ENCODE measurements around the gene DUSP6.

- TF ChIP-seq TAF1 (IDR thresholded peaks at IDR 0.05; ENCODE audit: low read depth, low read length) (no peak), MAFK (IDR thresholded peaks at IDR 0.05; ENCODE audit: low read depth, low read length) (no peak), YY1 (IDR thresholded peaks at IDR 0.05; ENCODE audit: low read depth, low read length) (no peak), JUND (IDR thresholded peaks at IDR 0.05; ENCODE audit: low read length) (no peak), POLR2AphosphoS5 (IDR thresholded peaks at IDR 0.05; ENCODE audit: low read depth, low read length) (no peak), BRCA1 (IDR thresholded peaks at IDR 0.05; ENCODE audit: low read depth, low read length) (no peak), BACH1 (IDR thresholded peaks at IDR 0.05; ENCODE audit: low read length) (no peak), SAP30 (IDR thresholded peaks at IDR 0.05; ENCODE audit: insufficient read depth, insufficient replicate concordance, low read length) (no peak), GABPA (IDR thresholded peaks at IDR 0.05; ENCODE audit: borderline replicate concordance, insufficient read depth, low read length) (no peak), POLR2A (IDR thresholded peaks at IDR 0.05; ENCODE audit: control extremely low read depth in 1 of 2, low read depth in 2 of 2, low read length in 2 of 2) (no peak), SIRT6 (IDR thresholded peaks at IDR 0.05; ENCODE audit: low read length) (no peak)
- TF ChIP-seq, protein P1, sequence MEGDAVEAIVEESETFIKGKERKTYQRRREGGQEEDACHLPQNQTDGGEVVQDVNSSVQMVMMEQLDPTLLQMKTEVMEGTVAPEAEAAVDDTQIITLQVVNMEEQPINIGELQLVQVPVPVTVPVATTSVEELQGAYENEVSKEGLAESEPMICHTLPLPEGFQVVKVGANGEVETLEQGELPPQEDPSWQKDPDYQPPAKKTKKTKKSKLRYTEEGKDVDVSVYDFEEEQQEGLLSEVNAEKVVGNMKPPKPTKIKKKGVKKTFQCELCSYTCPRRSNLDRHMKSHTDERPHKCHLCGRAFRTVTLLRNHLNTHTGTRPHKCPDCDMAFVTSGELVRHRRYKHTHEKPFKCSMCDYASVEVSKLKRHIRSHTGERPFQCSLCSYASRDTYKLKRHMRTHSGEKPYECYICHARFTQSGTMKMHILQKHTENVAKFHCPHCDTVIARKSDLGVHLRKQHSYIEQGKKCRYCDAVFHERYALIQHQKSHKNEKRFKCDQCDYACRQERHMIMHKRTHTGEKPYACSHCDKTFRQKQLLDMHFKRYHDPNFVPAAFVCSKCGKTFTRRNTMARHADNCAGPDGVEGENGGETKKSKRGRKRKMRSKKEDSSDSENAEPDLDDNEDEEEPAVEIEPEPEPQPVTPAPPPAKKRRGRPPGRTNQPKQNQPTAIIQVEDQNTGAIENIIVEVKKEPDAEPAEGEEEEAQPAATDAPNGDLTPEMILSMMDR (IDR thresholded peaks at IDR 0.05; ENCODE audit: control extremely low read depth in 1 of 3, insufficient read depth in 1 of 3, low read depth in 1 of 3, low read length in 3 of 3), result no peak
Observed at GRCh38 chr12:89395712-89396111, 43.4 kb upstream of the DUSP6 start.
